ENCODE results near the gene CCN2.
"Not testable (repeated sequence)": the region's sequence is repeated elsewhere in the genome, so short reads cannot be mapped to it uniquely, and the experiment has no call there.

Gene CCN2

DNA sequence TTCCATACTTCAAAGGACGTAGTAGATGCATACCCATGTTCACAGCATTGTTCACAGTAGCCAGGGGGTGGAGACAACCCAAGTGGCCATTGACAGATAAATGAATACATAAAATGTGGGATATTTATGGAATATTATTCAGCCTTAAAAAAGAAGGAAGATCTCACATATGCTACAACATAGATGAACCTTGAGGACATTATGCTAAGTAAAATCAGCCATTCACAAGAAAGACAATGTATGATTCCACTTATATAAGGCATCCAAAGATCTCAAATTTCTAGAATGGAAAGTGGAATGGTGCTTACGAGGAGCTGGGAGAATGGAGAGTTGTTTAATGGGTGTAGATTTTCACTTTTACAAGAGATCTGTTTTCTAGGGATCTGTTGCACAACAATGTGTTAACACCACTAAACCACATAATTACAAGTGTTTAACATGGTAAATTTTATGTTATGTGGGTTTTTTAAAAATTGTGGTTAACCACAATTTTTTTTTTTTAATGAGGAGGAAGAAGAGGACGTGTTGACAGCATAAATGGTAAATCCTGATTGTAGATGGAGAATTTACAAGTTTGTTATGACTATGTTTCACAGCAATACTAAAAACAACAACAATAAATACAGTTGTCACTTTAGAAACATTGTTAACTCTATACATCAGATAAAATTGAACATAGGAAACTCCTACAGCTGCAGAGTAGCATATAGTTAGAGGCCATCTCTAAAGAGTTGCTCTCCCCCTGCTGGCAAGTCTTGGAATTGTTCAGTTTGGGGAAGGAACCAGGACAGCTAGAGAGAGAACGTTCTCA is 41.6 kb downstream of the CCN2 start:
- peak; percentile 77 for DNase-seq (ENCODE audit: low spot score)

DNA sequence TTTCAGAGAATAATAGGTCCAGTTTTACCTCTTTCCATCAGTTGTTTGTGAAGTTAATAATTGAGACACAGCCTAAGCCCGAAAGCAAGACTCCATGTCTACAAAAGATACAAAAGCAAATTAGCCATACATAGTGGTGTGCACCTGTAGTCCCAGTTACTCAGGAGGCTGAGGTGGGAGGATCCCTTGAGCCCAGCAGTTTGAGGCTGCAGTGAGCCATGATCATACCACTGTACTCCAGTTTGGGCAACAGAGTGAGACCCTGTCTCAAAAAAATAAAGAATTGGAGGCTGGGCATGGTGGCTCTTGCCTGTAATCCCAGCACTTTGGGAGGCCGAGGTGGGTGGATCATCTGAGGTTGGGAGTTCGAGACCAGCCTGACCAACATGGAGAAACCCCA is 42.4 kb downstream of the CCN2 start:
- DNase-seq (ENCODE audit: low spot score), result not testable (repeated sequence)

DNA sequence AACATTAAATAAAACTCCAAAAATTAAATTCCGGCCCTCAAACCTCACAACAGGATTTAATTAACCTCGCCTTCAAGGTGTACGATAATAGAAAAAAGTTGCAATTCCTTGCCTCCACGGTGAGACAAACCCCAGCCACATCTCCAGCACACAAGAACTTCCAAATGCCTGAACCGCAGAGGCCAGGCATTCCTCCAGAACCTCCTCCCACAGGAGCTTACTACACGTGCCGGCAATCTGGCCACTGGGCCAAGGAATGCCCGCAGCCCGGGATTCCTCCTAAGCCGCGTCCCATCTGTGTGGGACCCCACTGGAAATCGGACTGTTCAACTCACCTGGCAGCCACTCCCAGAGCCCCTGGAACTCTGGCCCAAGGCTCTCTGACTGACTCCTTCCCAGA is 47.4 kb downstream of the CCN2 start:
- DNase-seq (ENCODE audit: low spot score), result not testable (repeated sequence)

DNA sequence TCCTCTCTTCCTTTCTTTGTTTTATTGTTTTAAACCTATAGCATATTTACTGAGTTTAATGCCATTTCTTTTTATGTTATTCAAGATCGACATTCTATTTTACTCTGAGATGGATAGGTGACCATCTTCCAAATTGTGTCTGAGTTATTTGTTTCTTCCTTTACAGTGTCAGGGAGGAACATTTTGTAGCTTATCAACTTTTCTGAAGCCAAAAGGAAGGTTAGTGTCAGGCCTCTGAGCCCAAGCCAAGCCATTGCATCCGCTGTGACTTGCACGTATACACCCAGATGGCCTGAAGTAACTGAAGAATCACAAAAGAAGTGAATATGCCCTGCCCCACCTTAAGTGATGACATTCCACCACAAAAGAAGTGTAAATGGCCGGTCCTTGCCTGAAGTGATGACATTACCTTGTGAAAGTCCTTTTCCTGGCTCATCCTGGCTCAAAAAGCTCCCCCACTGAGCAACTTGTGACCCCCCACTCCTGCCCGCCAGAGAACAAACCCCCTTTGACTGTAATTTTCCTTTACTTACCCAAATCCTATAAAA is 49.8 kb downstream of the CCN2 start:
- DNase-seq (ENCODE audit: low spot score), result not testable (repeated sequence)

DNA sequence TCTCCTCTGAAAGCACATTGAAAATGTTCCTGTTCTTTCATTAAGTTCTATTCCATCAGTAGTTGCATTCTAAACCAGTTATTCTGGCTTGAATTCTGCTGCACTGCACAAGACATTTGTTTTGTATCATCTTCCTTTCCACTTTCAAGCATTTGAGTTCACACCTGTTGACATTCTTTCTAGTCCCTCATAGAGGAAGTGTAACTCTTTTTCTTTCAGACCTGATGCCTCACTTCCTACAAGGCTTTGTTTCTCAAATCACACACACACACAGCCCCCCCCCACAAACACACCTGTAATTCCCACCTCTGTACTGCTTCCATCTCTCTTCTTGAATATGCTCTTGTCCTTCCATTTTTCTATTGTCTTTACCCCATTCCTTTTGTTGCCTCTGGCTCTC is 50.9 kb downstream of the CCN2 start:
- no peak for DNase-seq (ENCODE audit: low spot score)

DNA sequence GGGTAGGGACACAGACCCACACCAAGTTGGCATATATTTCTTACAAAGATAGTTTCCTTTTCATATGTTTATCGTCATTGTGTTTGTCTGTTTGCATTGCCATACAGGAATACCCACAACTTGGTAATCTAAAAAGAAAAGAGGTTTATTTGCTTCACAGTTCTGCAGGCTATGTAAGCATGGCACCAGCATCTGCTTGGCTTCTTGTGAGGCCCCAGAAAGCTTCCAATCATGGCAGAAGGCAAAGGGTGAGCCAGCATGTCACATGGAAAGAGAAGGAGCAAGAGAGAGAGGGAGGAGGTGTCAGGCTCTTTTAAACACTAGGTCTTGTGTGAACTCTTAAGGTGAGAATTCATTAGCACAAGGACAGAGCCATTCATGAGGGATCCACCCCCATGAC is 52.5 kb downstream of the CCN2 start:
- no peak for DNase-seq (ENCODE audit: low spot score)

Measured in Ammon's horn (tissue), 1 donor.